Colon (tissue), 2 donors: ENCODE data around the gene IGFL1.
"Not testable (repeated sequence)": the region's sequence is repeated elsewhere in the genome, so short reads cannot be mapped to it uniquely, and the experiment has no call there.

Source experiments
- FAIRE-seq: peaks from 2 replicates; lab custom pipeline; 2012; peaks lifted over from hg19 to GRCh38; lab: Jason Lieb, UNC
- donor health status: control.
- donor health status: control.

The IGFL1 gene

GRCh38 chr19:46202426-46202825 is 27.1 kb upstream of the IGFL1 start:
- FAIRE-seq: no peak

DNA sequence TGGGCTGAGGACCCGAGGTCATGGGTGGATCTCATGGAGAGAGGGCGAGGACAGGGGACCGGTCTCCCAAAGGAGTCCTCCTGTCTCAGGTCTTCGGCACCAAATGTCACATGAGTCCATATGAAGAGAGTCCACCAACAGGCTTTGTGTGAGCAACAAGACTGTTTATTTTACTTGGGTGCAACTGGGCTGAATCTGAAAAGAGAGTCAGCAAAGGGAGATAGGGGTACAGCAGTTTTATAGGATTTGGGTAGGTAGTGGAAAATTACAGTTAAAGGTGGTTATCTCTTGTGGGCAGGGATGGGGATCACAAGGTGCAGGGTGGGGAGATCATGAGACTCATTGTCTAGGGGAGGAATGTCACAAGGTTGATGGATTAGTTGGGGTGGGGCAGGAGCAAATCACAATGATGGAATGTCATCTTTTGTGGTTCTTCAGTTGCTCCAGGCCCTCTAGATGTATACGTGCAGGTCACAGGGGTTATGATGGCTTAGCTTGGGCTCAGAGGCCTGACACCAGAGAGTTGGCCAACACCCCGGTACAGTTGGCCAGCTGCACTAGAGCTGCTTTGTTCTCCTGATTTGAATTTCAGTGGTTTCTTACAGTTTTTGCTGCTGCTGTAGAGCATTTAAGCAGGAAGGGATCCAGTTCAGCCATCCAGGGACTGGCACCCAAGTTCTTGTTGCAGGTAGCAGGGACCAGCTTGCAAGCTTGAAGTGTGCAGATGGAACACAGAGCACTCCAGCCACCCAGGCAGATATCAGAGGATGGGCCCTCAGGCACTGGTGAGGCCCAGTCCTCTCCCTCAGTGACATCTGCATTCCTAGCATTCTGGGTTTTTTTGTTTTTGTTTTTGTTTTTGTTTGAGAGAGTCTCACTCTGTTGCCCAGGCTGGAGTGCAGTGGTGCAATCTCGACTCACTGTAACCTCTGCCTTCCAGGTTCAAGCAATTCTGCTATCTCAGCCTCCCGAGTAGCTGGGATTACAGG is 26.4 kb upstream of the IGFL1 start:
- FAIRE-seq: no peak

DNA sequence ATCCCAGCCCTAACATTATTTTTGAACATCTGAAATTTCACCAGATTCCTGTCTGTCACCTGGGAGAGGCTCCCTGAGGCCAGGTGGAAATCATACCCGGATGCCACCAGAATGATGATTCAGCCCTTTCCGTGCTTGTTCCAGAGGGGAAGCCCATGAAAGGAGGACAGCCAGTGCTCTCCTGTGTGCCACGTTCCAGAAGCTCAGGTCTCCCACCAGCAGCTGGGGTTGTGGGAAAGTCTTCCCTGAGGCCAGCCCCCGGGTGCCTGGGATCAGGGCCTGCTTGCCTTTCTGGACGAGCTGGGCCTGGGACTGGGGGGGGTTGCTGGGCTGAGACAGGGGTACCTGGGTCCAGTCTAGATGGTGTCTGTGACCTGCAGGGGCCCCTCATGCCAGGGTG is 25.5 kb upstream of the IGFL1 start:
- FAIRE-seq: no peak

- no peak for FAIRE-seq
Observed at GRCh38 chr19:46205183-46205984, 24.2 kb upstream of the IGFL1 start.

DNA sequence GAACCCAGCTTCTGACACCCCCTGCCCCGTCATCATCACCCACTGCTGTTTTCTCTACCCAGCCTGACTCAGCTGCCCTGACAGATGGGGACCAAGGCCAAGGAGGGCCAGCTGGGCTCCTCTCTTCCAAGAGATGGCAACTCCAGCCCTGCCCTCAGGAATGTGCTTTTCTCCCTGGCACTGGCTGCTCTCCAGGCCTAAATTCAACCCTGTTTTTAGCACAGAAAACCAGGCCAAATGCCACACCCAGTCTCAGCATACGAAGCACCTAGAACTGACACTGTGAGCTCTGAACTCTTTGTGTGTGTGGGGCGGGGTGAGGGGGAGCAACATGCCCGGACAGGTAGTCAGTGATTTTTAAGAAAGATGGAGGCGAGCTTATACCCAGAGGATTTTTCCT is 23.4 kb upstream of the IGFL1 start:
- FAIRE-seq: no peak

GRCh38 chr19:46206682-46207081 is 22.9 kb upstream of the IGFL1 start:
- FAIRE-seq: no peak

DNA sequence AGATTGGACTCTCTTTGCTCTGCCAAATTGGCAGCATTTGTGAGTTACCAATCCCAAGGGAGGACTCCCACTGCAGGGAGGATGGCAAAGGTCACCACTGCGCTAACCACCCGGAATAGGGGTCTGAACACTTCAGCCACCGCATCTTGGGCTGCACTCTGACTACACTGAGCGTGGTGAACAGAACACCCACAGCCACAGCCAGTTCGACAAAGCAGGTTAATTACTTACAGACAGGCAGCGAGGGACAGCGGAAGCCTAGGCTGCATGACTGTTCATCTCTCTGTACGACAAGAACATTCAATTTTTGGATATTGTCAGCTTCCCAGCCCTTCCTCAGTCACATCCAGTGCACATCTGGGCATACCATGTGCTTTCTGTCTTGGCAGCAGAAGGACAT is 21.7 kb upstream of the IGFL1 start:
- not testable (repeated sequence) for FAIRE-seq

GRCh38 chr19:46209051-46209450 is 20.5 kb upstream of the IGFL1 start:
- FAIRE-seq: no peak

DNA sequence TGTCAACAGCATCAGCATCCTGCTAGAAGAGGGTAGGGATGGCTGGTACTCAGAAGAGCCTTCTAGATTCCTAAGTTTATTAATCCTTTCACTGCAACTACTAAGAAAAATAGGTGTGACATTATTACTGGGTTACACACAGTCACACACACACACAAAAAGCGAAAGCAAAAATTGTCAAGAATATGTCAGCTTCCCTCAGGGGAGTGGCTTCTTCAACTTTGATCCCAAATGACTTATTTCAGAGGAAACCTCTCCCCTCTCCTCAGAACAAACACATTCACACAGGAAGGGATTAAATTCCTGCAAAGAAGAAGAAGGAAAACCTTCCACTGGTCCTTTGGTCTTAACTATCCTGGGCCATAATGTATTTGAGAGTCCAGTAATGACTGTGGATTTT is 20.1 kb upstream of the IGFL1 start:
- FAIRE-seq: no peak

DNA sequence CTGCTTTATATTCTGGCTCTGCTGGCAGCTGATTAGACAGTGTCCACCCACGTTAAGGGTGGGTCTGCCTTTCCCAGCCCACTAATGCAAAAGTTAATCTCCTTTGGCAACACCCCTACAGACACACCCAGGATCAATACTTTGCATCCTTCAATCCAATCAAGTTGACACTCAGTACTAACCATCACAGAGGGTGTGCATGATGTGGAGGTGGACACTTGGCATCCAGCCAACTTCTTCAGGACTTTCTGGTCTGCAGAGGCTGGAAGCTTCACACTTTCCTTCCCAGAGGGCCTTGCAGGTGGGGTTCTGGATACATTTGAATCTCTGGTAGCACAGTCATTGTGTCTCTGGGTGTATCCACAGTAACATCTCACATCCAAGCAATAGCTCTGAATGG is 18.9 kb upstream of the IGFL1 start:
- no peak for FAIRE-seq

GRCh38 chr19:46211201-46211881 is 18.2 kb upstream of the IGFL1 start:
- FAIRE-seq: no peak

DNA sequence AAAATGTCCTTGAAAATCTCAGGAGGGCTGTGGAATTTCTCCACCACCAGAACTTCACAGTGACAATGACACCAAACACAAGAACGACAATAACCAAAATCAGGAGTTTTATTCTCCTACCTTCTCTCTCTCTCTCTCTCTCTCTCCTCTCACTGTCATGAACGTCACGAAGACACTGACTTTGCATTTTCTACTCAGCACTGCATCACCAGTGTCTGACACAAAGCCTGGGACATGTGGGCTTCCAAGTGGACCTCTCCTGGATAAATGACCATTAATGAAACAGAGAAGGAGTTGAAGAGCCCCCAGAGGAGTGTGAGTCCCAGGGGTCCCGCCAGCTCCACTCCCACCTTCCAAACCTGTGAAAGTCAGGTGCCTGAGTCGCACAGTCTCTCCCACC is 16.9 kb upstream of the IGFL1 start:
- not testable (repeated sequence) for FAIRE-seq

GRCh38 chr19:46213156-46213555 is 16.4 kb upstream of the IGFL1 start:
- no peak for FAIRE-seq

- FAIRE-seq: no peak
Observed at GRCh38 chr19:46213806-46214205, 15.7 kb upstream of the IGFL1 start.

- no peak for FAIRE-seq
Observed at GRCh38 chr19:46216612-46217011, 12.9 kb upstream of the IGFL1 start.

- FAIRE-seq: no peak
Observed at GRCh38 chr19:46217476-46217875, 12.1 kb upstream of the IGFL1 start.

DNA sequence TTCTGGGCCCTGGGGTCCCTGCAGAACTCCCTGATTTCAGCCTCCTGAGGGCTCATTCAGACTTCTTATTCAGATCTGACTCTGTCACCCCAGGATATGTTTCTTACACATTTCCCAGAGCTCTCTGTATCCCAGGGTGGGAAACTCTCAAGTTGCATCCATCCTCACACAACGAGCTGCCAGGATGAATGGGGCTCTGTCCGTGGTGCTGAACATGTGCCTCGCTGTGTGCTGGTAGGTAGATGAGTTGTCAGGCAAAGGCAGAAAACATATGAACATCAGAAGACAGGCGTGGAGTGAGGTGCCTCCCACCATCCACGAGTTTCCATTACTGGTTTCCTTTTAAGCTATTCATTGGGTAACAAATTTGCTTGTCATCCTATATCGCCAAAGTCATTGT is 11.4 kb upstream of the IGFL1 start:
- no peak for FAIRE-seq

DNA sequence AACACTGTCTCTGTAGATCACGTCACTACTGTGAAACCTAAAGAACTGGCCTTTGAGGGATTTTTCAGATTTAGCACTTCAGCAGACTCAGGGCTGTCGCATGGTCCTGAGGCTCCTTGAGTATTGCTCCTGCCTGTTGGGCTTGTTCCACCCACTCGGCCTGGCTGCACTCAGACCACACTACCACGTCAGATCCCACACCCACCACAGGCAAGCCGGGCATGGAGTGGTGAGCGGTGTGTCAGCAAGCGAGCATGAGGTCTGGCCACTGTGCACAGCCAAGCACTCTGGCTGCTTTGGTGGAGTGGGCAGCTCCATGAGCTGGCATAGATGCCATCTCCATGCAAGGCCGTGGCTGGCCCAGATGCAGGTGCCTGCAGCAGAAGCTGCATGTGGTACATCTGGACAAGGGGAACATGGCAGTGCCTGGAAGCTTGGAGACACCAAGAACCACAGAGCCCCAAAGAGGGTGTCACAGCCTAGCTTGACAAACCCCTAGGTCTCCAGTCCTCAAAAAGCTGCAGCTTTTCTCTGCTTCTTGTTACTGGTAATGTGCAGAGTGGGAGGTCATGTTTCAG is 9.4 kb upstream of the IGFL1 start:
- no peak for FAIRE-seq

DNA sequence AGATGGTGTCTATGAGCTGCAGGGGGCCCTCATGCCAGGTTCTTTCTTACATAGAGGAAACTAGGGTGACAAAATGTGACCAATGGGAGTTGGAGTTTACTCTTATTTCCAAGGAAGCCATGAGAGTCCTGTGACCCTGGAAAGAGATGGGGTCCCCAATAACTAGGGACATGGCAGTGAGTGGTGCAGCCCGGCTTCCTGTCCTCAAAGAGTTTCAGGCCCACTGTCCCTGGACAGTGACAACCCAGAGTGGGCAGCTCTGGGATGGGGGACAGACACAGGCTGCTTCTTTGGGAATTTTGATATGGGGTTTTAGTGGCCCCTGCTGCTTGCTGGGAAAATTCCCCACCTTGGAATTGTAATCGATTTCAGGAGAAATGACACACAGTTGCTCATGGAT is 8.4 kb upstream of the IGFL1 start:
- FAIRE-seq: no peak

DNA sequence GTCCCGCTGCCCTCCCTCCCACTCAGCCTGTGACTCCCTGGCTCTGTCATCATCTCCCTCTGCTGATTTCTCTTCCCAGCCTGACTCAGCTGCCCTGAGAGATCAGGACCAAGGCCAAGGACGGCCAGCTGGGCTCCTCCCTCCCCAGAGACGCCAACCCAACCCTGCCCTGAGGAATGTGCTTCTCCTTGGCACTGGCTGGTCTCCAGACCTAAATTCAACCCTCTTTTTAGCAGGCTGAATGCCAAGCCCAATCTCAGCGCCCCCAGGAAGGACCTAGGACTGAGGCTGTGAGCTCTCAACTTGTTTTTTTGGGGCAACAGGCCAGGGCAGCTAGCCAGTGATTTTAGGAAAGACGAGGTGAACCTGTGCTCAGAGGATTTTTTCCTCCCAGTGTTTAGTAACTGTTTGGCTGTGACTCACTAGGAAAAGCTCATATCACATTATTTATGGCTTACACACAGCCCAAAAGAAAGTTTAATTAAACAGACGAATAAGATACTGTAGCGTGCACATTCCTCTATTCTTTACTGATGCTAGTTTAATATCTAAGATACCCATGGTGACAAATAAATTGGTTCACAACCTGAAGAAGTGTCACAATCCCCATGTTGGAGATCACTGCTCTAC is 7.4 kb upstream of the IGFL1 start:
- no peak for FAIRE-seq

DNA sequence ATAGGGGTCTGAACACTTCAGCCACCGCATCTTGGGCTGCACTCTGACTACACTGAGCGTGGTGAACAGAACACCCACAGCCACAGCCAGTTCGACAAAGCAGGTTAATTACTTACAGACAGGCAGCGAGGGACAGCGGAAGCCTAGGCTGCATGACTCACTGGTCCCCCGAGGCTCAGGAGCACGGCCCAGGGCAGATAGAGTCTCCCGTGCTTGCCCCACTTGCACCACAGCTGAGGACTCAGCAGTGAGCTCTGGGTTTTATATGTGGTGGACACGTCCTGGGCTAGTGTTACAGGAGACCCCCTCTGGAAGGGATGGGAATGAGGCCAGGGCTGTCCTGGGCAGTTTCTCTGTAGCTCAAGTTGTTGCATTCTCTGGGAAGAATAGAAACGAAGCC is 5.8 kb upstream of the IGFL1 start:
- FAIRE-seq: not testable (repeated sequence)

- no peak for FAIRE-seq
Observed at GRCh38 chr19:46224773-46225172, 4.8 kb upstream of the IGFL1 start.
